Skeletal muscle satellite cell (primary cell): ENCODE data around the gene P3H2.
A peak's percentile ranks its signal among the peaks of the same experiment; 100 is the strongest.
"Not testable (repeated sequence)": the region's sequence is repeated elsewhere in the genome, so short reads cannot be mapped to it uniquely, and the experiment has no call there.

Source experiments
- H3K27me3 ChIP-seq: 2 replicates; pipeline ENCODE4 v1.7.0; 2013; ENCODE audit warnings: low read length; ENCODE audit not compliant: control insufficient read depth, insufficient read depth
- H3K36me3 ChIP-seq: 2 replicates; pipeline ENCODE4 v1.7.0; 2013; ENCODE audit warnings: mild to moderate bottlenecking, control low read depth, low read length; ENCODE audit not compliant: insufficient read depth
- H3K4me1 ChIP-seq: 2 replicates; pipeline ENCODE4 v1.7.0; 2013; ENCODE audit warnings: low read length; ENCODE audit not compliant: control insufficient read depth, insufficient read depth
- H3K4me2 ChIP-seq: 2 replicates; pipeline ENCODE4 v1.7.0; 2013; ENCODE audit warnings: mild to moderate bottlenecking, low read length
- H3K4me3 ChIP-seq: 2 replicates; pipeline ENCODE4 v1.7.0; 2013; ENCODE audit warnings: low read length
- H3K9ac ChIP-seq: 2 replicates; pipeline ENCODE4 v1.7.0; 2013; ENCODE audit warnings: mild to moderate bottlenecking, low read depth, low read length, moderate library complexity
- H3K9me3 ChIP-seq: replicated peaks from 2 replicates; pipeline ENCODE4 v1.7.0; 2013; ENCODE audit warnings: mild to moderate bottlenecking, control low read depth, low read length

P3H2 gene

GRCh38 chr3:190081389-190081788 is 39.3 kb downstream of the P3H2 start:
- no peak overlapping the region for H3K4me3 ChIP-seq
- H3K9me3 ChIP-seq: no peaks in the 10 kb centered on the region
- H3K4me2 ChIP-seq: no peak overlapping the region
- H3K9ac ChIP-seq: no peak overlapping the region
- H3K4me1 ChIP-seq: peaks cover 27% of the 10 kb centered on the region
- H3K27me3 ChIP-seq: no peaks in the 10 kb centered on the region
- no peaks in the 10 kb centered on the region for H3K36me3 ChIP-seq

- not testable (repeated sequence) for H3K36me3 ChIP-seq, H3K4me2 ChIP-seq, H3K27me3 ChIP-seq, H3K9me3 ChIP-seq, H3K4me3 ChIP-seq, H3K9ac ChIP-seq
- H3K4me1 ChIP-seq: peaks cover 38% of the 10 kb centered on the region
Observed at GRCh38 chr3:190079173-190079572, 41.5 kb downstream of the P3H2 start.

DNA sequence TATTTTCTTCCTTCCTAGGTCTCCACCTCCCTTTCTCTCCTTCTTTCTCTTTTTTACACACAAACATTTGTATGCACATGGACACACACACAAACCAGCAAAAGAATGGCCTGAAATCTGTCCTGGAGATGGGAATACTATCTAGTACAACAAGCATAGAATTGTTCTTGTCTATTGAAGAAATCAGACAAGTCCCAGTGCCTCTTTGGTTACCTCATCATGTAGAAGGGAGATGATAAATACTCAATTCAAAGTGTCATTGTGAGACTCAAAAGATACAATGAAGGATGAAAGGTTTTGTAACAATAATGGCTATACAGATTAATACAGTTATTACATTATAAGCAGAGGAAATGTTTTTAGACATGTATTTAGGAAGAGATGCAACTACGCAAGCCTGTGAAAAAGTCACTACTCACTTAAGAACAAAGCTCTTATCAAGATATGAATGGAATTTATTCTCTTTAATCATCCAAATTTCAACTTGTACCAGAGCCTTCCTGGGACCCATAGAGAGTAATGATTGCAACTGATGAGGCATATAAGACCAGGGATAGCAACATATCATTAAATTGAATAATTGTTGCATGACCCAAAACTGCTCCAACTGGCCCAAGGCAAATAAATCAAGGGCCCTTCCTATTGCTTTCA is 43.2 kb downstream of the P3H2 start:
- Histone ChIP-seq H3K4me3 (no peak overlapping the region), H3K9ac (peak overlapping the region; percentile 74), H3K27me3 (no peaks in the 10 kb centered on the region)

GRCh38 chr3:190076601-190077394 is 43.9 kb downstream of the P3H2 start:
- no peaks in the 10 kb centered on the region for H3K9me3 ChIP-seq
- H3K4me3 ChIP-seq: peak overlapping the region; percentile 11
- H3K27me3 ChIP-seq: no peaks in the 10 kb centered on the region
- peak overlapping the region; percentile 57 for H3K4me2 ChIP-seq
- H3K4me1 ChIP-seq: peaks cover 34% of the 10 kb centered on the region
- no peaks in the 10 kb centered on the region for H3K36me3 ChIP-seq
- H3K9ac ChIP-seq: peak overlapping the region; percentile 74

More for the DNA sequence above, 43.2 kb downstream of the P3H2 start:
- Histone ChIP-seq H3K4me2 (peak overlapping the region; percentile 22), H3K36me3 (no peaks in the 10 kb centered on the region), H3K4me1 (peaks cover 34% of the 10 kb centered on the region), H3K9me3 (no peaks in the 10 kb centered on the region)

GRCh38 chr3:190076136-190076535 is 44.6 kb downstream of the P3H2 start:
- Histone ChIP-seq H3K9ac (peak overlapping the region; percentile 74), H3K27me3 (no peaks in the 10 kb centered on the region), H3K4me2 (peak overlapping the region; percentile 57), H3K9me3 (no peaks in the 10 kb centered on the region), H3K36me3 (no peaks in the 10 kb centered on the region), H3K4me3 (peak overlapping the region; percentile 11), H3K4me1 (peaks cover 34% of the 10 kb centered on the region)

- Histone ChIP-seq H3K27me3 (no peaks in the 10 kb centered on the region), H3K9me3 (no peaks in the 10 kb centered on the region), H3K4me1 (peaks cover 38% of the 10 kb centered on the region), H3K4me2 (no peak overlapping the region), H3K9ac (no peak overlapping the region), H3K36me3 (no peaks in the 10 kb centered on the region), H3K4me3 (no peak overlapping the region)
Observed at GRCh38 chr3:190074817-190075216, 45.9 kb downstream of the P3H2 start.

DNA sequence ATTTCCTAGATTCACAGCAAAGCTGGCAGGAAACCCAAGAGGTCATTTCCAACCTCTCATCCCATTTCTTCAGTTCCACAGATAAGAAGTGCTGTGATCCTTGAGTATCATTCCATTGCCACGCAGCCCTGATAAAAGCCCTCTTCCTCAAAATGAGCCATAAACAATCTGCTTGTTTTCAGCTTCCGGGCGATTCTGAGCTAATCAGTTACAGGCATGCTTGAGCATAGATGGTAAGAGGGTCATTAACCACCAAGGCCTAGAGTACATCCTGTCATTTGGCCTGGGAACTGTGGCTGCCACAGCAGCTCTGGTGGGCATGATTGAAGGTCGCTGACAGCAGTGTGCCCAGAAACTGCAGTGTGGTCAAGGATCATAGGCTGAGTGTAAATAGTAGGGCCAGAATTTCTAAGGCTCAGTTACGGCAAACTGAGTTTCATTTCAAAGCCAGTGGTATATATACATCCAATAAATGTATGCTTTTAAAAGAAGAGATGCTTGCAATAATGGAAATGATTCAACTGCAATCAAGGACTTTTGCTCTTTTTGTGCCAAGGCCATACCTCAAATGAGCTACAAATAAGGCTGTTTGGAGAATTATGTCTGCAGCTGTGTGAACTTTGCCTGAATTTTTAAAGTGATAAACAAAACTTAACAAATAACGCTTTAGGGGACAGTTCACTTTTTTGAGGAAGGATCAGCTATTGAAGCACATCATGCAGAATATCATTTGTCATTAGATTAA is 47.3 kb downstream of the P3H2 start:
- Histone ChIP-seq H3K9ac (peak overlapping the region; percentile 7), H3K36me3 (no peaks in the 10 kb centered on the region), H3K4me1 (peaks cover 38% of the 10 kb centered on the region), H3K27me3 (no peaks in the 10 kb centered on the region), H3K4me3 (no peak overlapping the region), H3K9me3 (no peaks in the 10 kb centered on the region), H3K4me2 (no peak overlapping the region)

GRCh38 chr3:190072856-190073255 is 47.8 kb downstream of the P3H2 start:
- H3K4me3 ChIP-seq: no peak overlapping the region
- H3K27me3 ChIP-seq: no peaks in the 10 kb centered on the region
- peak overlapping the region; percentile 7 for H3K9ac ChIP-seq
- H3K36me3 ChIP-seq: no peaks in the 10 kb centered on the region
- peaks cover 34% of the 10 kb centered on the region for H3K4me1 ChIP-seq
- H3K9me3 ChIP-seq: no peaks in the 10 kb centered on the region
- no peak overlapping the region for H3K4me2 ChIP-seq

- not testable (repeated sequence) for H3K9me3 ChIP-seq, H3K36me3 ChIP-seq, H3K4me2 ChIP-seq
Observed at GRCh38 chr3:190071921-190072320, 48.8 kb downstream of the P3H2 start.

DNA sequence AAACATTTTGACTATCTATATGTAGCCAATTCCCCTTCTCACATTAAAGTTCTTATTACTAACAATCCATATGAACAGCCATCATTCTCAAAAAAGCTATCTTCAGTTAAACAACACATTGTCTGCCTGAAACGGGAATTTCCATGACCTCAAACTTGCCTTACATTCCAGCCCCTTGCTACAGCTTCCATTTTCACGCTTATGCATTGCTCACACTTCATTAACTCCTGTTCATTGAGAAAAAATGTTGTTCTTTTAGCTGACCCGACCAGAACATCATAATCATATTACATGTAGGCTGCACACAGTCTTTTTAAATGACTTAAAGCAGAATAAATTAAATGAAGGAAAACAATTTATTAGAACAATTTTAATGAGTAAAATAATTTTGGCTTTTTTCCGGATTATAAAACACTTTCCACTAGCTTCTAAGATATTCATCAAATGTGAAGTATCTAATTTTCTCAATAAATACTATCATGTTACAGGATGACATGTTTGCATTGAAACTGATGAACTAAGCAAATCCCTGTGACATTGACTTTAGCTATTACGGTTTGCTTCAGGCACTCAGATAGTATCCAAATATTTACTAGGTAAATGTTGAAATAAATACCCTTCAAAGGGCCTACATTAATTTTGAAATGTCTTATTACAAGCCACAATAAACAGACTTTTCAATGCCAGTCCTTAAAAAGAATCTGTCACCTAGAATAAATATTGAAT is 49.9 kb downstream of the P3H2 start:
- Histone ChIP-seq H3K36me3 (no peaks in the 10 kb centered on the region), H3K9ac (no peak overlapping the region), H3K27me3 (no peaks in the 10 kb centered on the region), H3K4me1 (peaks cover 22% of the 10 kb centered on the region), H3K4me3 (no peak overlapping the region), H3K9me3 (no peaks in the 10 kb centered on the region), H3K4me2 (peak overlapping the region; percentile 12)

More at GRCh38 chr3:190071921-190072320, 48.8 kb downstream of the P3H2 start:
- H3K27me3 ChIP-seq, H3K4me3 ChIP-seq, H3K9ac ChIP-seq: not testable (repeated sequence)
- peaks cover 33% of the 10 kb centered on the region for H3K4me1 ChIP-seq

DNA sequence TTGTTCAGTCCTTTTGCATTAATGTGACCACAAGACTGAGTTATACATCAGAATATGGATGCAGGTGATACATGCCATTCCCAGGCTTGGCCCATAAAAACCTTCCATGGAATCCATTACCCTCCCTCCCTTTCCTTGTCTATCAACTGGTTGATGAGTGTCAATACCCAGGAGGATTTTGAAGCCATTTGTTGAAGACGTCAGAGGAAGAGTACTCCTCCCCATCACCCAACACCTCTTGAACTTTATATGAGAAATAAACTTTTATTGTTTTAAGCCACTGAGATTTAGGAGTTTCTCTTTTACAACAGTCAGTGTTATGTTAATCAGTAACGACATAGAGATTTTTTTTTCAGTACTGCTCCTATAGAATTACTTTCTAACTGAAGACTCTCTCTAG is 55.5 kb downstream of the P3H2 start:
- Histone ChIP-seq H3K9ac (no peak overlapping the region), H3K4me3 (no peak overlapping the region), H3K9me3 (no peaks in the 10 kb centered on the region), H3K36me3 (no peaks in the 10 kb centered on the region), H3K27me3 (no peaks in the 10 kb centered on the region), H3K4me2 (no peak overlapping the region), H3K4me1 (peaks cover 22% of the 10 kb centered on the region)
